ENCODE data around the gene ARHGAP40.

DNA sequence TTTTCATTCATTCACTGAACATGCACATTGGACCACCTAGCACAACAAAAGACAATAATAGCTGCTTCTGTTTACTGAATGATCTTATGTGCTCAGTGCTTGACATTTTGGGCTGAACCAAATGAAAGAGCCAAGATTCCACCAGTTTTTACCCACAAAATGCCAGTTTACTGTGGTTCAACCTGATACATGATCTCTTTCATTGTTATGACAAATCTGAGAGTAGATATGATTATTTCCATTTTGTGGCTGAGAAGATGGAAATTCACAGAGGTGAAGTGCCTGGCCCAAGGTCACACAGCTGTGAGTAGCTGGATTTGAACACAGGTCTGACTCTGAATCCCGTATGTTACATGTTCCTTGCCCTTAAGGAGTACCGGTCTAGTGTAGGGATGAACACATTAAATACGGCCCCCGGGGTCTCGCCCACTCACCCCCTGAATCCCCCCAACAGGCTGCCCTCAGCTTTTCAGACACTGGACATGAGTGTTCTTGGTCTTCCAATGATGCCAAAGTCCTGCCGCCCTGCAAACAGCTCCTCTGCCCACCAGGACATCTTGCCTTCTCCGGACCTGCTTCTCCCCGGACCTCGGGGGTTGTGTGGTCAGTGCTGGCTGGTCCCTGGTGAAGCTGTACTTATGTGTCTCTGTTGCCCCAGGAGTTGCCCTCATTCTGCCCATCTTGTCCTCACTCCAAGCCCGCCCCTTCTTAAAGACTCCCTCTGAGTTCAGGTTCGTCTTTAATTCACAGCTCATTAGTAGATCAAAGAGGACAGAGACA is 64.1 kb downstream of the ARHGAP40 start:
- TF ChIP-seq CTCF (IDR thresholded peaks at IDR 0.05) (no peak), EP300 (IDR thresholded peaks at IDR 0.05) (no peak)

Measured in tibial nerve (tissue), 4 donors.